Skin of body (tissue), 2 donors: ENCODE data around the gene ATP8B1. TPM values are rescaled to one million over a fixed set of nuclear protein-coding genes. Genes with fewer than 3 reads are reported as not detected.

Experiments
- DNase-seq: peaks from one replicate; lab custom pipeline; 2025; lab: John Stamatoyannopoulos, UW
- total RNA-seq: library from RNA; depleted of rRNA; stranded (reverse); fragments of >200 nt; gene quantifications from one replicate; pipeline ENCODE4 v1.2.3, GENCODE V29; 2014

ATP8B1 gene
- total RNA-seq, 1 donor from 2014 or later = 23.0 TPM

- no peak for DNase-seq
Observed at GRCh38 chr18:57819119-57819518, 16.0 kb upstream of the ATP8B1 start.

- no peak for DNase-seq
Observed at GRCh38 chr18:57816208-57816954, 13.3 kb upstream of the ATP8B1 start.

- no peak for DNase-seq
Observed at GRCh38 chr18:57814555-57814954, 11.4 kb upstream of the ATP8B1 start.

- DNase-seq = no peak
Observed at GRCh38 chr18:57813245-57813644, 10.1 kb upstream of the ATP8B1 start.

- no peak for DNase-seq
Observed at GRCh38 chr18:57812126-57812477, 9.0 kb upstream of the ATP8B1 start.

- no peak for DNase-seq
Observed at GRCh38 chr18:57811477-57812125, 8.5 kb upstream of the ATP8B1 start.

GRCh38 chr18:57809190-57809589 is 6.1 kb upstream of the ATP8B1 start:
- DNase-seq = no peak

GRCh38 chr18:57807336-57808117 is 4.4 kb upstream of the ATP8B1 start:
- no peak for DNase-seq

GRCh38 chr18:57806978-57807285 is 3.8 kb upstream of the ATP8B1 start:
- DNase-seq = no peak

- DNase-seq = no peak
Observed at GRCh38 chr18:57806201-57806977, 3.3 kb upstream of the ATP8B1 start.

GRCh38 chr18:57805117-57805516 is 2.0 kb upstream of the ATP8B1 start:
- no peak for DNase-seq

GRCh38 chr18:57804557-57804956 is 1.4 kb upstream of the ATP8B1 start:
- no peak for DNase-seq

GRCh38 chr18:57802213-57803102 is 657 bp downstream of the ATP8B1 start:
- DNase-seq = no peak

- no peak for DNase-seq
Observed at GRCh38 chr18:57801761-57802212, 1.3 kb downstream of the ATP8B1 start.

GRCh38 chr18:57801325-57801724 is 1.8 kb downstream of the ATP8B1 start:
- DNase-seq = no peak

- no peak for DNase-seq
Observed at GRCh38 chr18:57798713-57799373, 4.3 kb downstream of the ATP8B1 start.

- no peak for DNase-seq
Observed at GRCh38 chr18:57797209-57797651, 5.9 kb downstream of the ATP8B1 start.

GRCh38 chr18:57794951-57795728 is 8.0 kb downstream of the ATP8B1 start:
- no peak for DNase-seq

- DNase-seq = no peak
Observed at GRCh38 chr18:57793302-57793986, 9.7 kb downstream of the ATP8B1 start.
